A549 (cell line): Measurements from ENCODE around the gene F12.

ENCODE experiments used
- CTCF ChIP-seq: fragments of >200 bp; sonication (Bioruptor Twin); formaldehyde crosslinking; IDR thresholded peaks from 3 replicates; pipeline ENCODE4 v1.5.1; 2016
- E2F6 ChIP-seq: IDR thresholded peaks from 2 replicates; pipeline ENCODE4 v1.6.1; 2012; ENCODE audit warnings: low read depth, borderline replicate concordance
- JUN ChIP-seq, 2 experiments: fragments of >200 bp; sonication (Bioruptor Twin); formaldehyde crosslinking; IDR thresholded peaks; 2 replicates in 1 of 2; 3 replicates in 1 of 2; pipeline ENCODE4 v1.6.1; 2016 to 2017
- PBX3 ChIP-seq: IDR thresholded peaks from 2 replicates; pipeline ENCODE4 v1.6.1; 2012
- RFX5 ChIP-seq: fragments of 450-650 bp; IDR thresholded peaks from 2 replicates; pipeline ENCODE4 v1.7.1; 2014; ENCODE audit warnings: antibody characterized with exemption, mild to moderate bottlenecking, moderate library complexity
- SREBF2 ChIP-seq: fragments of 450-650 bp; IDR thresholded peaks from 2 replicates; pipeline ENCODE4 v1.6.1; 2014; ENCODE audit warnings: mild to moderate bottlenecking, moderate library complexity
- TFCP2L1 ChIP-seq: fragments of 250-450 bp; sonication (Bioruptor Pico); IDR thresholded peaks from 2 replicates; pipeline ENCODE4 v1.5.0; 2021; ENCODE audit warnings: mild to moderate bottlenecking
- TF ChIP-seq, protein P1 (sequence below): fragments of 200-600 bp; sonication (generic); IDR thresholded peaks from 2 replicates; pipeline ENCODE4 v1.6.1; 2016; ENCODE audit warnings: antibody characterized with exemption, mild to moderate bottlenecking, moderate library complexity

- no peak for TF ChIP-seq RFX5
- no peak for TF ChIP-seq CTCF
- TF ChIP-seq PBX3 = no peak
- TF ChIP-seq JUN (IDR thresholded peaks at IDR 0.05) = no peak
- TF ChIP-seq, protein P1, sequence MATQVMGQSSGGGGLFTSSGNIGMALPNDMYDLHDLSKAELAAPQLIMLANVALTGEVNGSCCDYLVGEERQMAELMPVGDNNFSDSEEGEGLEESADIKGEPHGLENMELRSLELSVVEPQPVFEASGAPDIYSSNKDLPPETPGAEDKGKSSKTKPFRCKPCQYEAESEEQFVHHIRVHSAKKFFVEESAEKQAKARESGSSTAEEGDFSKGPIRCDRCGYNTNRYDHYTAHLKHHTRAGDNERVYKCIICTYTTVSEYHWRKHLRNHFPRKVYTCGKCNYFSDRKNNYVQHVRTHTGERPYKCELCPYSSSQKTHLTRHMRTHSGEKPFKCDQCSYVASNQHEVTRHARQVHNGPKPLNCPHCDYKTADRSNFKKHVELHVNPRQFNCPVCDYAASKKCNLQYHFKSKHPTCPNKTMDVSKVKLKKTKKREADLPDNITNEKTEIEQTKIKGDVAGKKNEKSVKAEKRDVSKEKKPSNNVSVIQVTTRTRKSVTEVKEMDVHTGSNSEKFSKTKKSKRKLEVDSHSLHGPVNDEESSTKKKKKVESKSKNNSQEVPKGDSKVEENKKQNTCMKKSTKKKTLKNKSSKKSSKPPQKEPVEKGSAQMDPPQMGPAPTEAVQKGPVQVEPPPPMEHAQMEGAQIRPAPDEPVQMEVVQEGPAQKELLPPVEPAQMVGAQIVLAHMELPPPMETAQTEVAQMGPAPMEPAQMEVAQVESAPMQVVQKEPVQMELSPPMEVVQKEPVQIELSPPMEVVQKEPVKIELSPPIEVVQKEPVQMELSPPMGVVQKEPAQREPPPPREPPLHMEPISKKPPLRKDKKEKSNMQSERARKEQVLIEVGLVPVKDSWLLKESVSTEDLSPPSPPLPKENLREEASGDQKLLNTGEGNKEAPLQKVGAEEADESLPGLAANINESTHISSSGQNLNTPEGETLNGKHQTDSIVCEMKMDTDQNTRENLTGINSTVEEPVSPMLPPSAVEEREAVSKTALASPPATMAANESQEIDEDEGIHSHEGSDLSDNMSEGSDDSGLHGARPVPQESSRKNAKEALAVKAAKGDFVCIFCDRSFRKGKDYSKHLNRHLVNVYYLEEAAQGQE = no peak
- no peak for TF ChIP-seq TFCP2L1 (CRISPR knock-in tag)
- TF ChIP-seq SREBF2 = no peak
- no peak for TF ChIP-seq E2F6
Measured at GRCh38 chr5:177404641-177405179, 4.7 kb downstream of the F12 start.
